PC-9 (cell line): ENCODE results near the gene NETO1. TPM values are rescaled to one million over a fixed set of nuclear protein-coding genes. Genes with fewer than 3 reads are reported as not detected.
A peak's percentile ranks its signal among the peaks of the same experiment; 100 is the strongest.

ENCODE experiments used
- Bru-seq: library from RNA; stranded (reverse); fragments of 400-500 nt; gene quantifications from one replicate; lab custom pipeline; 2021; lab: Mats Ljungman, UMichigan
- BruChase-seq, 2 experiments: library from RNA; stranded (reverse); fragments of 400-500 nt; gene quantifications; one replicate each; lab custom pipeline; 2021; lab: Mats Ljungman, UMichigan
- BruUV-seq: library from RNA; stranded (reverse); fragments of 400-500 nt; replicated peaks from 2 replicates; lab custom pipeline; 2021; lab: Mats Ljungman, UMichigan
- CTCF ChIA-PET: fragments of 300-600 bp; sonication (Branson Sonifier 250); formaldehyde crosslinking; loops from one replicate; lab custom pipeline; 2022; ENCODE audit warnings: antibody characterized with exemption; lab: Charles Lee
- POLR2A ChIA-PET: fragments of 300-600 bp; sonication (Branson Sonifier 250); formaldehyde crosslinking; loops from one replicate; lab custom pipeline; 2022; ENCODE audit warnings: antibody characterized with exemption; ENCODE audit not compliant: unreplicated experiment; lab: Charles Lee
- DNase-seq, 2 experiments: peaks; one replicate each; pipeline versions ENCODE4 v3.0.0 to v3.0.0-alpha.2; 2015 to 2022; ENCODE audit warnings: mixed read lengths in 1 of 2
- H2AFZ ChIP-seq: fragments of 200-600 bp; sonication (generic); 2 replicates; pipeline ENCODE4 v1.8.1; 2017; ENCODE audit warnings: antibody characterized with exemption
- H3F3A ChIP-seq: fragments of 200-600 bp; sonication (generic); 2 replicates; pipeline ENCODE4 v1.8.1; 2017; ENCODE audit warnings: antibody characterized with exemption, mild to moderate bottlenecking, low read depth; ENCODE audit not compliant: insufficient read depth
- H3K27ac ChIP-seq: fragments of 200-600 bp; sonication (generic); 2 replicates; pipeline ENCODE4 v1.6.1; 2016; ENCODE audit warnings: mixed run types
- H3K27me3 ChIP-seq: fragments of 200-600 bp; sonication (generic); 2 replicates; pipeline ENCODE4 v1.6.1; 2016; ENCODE audit warnings: low read depth, mixed run types; ENCODE audit not compliant: insufficient read depth
- H3K36me3 ChIP-seq: fragments of 200-600 bp; sonication (generic); 2 replicates; pipeline ENCODE4 v1.6.1; 2016; ENCODE audit warnings: low read depth, mixed run types
- H3K4me1 ChIP-seq: fragments of 200-600 bp; sonication (generic); replicated peaks from 2 replicates; pipeline ENCODE4 v1.6.1; 2016; ENCODE audit warnings: mixed run types; ENCODE audit not compliant: insufficient read depth
- H3K4me2 ChIP-seq: fragments of 200-600 bp; sonication (generic); 2 replicates; pipeline ENCODE4 v1.6.1; 2017; ENCODE audit warnings: mixed run types
- H3K4me3 ChIP-seq: fragments of 200-600 bp; sonication (generic); 2 replicates; pipeline ENCODE4 v1.6.1; 2016; ENCODE audit warnings: mixed run types
- H3K79me2 ChIP-seq: fragments of 200-600 bp; sonication (generic); 2 replicates; pipeline ENCODE4 v1.6.1; 2017; ENCODE audit warnings: low read depth, mixed run types
- H3K9me2 ChIP-seq: fragments of 200-600 bp; sonication (generic); 2 replicates; pipeline ENCODE4 v1.8.1; 2017; ENCODE audit warnings: mild to moderate bottlenecking; ENCODE audit not compliant: insufficient read depth
- H3K9me3 ChIP-seq: fragments of 200-600 bp; sonication (generic); 2 replicates; pipeline ENCODE4 v1.8.1; 2016; ENCODE audit warnings: low read depth; ENCODE audit not compliant: insufficient read depth
- H4K20me1 ChIP-seq: fragments of 200-600 bp; sonication (generic); 2 replicates; pipeline ENCODE4 v1.8.1; 2017; ENCODE audit not compliant: insufficient read depth
- CTCF ChIP-seq: fragments of 200-600 bp; sonication (generic); conservative IDR thresholded peaks from 2 replicates; pipeline ENCODE4 v1.6.1; 2017; ENCODE audit warnings: mixed run types, antibody characterized with exemption, mild to moderate bottlenecking, moderate library complexity
- EZH2 ChIP-seq: fragments of 200-600 bp; sonication (generic); IDR thresholded peaks from 2 replicates; pipeline ENCODE4 v1.8.0; 2017; ENCODE audit warnings: antibody characterized with exemption, low read depth
- intact Hi-C: fragments of 100-400 bp; cut with micrococcal nuclease; formaldehyde crosslinking; loops from one replicate; pipeline ENCODE4 v1.10.0; 2022; ENCODE audit not compliant: unreplicated experiment
- long read RNA-seq: library from polyadenylated mRNA; stranded (forward); transcript quantifications from one replicate; pipeline ENCODE4 v2.0.0, GENCODE V29; 2022
- total RNA-seq: library from RNA; stranded (reverse); gene quantifications from 2 replicates; pipeline ENCODE4 v1.2.3, GENCODE V29; 2021

The NETO1 gene
- total RNA-seq (not detected in 2 replicates), Bru-seq, nascent RNA (percentile 19 among the genes with signal in this experiment), BruChase-seq, experiment 1, labeled RNA remaining after a 2-hour chase (percentile 13 among the genes with signal in this experiment), BruChase-seq, experiment 2, labeled RNA remaining after a 6-hour chase (percentile 17 among the genes with signal in this experiment)
- long read RNA-seq: 0 reads

DNA sequence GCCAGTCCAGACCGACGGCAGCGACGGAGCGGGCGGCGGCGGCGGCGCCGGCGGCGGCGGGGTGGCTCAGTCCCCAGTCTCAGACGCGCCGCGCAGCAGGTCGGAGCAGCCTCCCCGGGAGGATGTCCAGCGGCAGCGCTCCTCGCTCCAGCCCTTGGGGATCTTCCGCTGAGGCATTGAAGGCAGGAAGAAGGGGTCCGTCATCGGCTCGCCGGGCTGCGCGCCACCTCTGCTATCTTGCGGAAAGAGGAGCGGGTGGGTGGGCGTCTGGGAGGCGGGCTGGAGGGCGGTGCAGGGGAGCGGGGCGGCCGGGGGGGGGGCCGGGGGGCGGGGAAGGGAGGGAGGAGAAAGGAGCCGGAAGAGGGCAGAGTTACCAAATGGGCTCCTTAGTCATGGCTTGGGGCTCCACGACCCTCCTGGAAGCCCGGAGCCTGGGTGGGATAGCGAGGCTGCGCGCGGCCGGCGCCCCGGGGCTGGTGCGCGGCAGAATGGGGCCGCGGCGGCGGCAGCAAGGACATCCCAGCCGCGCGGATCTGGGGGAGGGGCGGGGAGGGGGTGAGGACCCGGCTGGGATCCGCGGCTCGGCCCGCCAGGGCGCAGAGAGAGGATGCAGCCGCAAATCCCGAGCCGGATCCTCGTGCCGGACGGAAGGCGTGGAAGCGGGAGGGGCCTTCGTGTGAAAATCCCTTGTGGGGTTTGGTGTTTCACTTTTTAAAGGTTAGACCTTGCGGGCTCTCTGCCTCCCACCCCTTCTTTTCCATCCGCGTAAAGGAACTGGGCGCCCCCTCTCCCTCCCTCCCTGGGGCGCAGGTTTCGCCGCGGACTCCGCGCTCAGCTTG lies at the start of gene NETO1:
NETO1 (minus strand) TSS at position 242 of the 839 bp plus-strand sequence. CDS start 696 bp downstream, outside the sequence.
- intact Hi-C loops: no loop called here
- ChIA-PET POLR2A (no interaction called here), CTCF (no interaction called here)
- H4K20me1 ChIP-seq: no peaks in the 10 kb centered on the region
- H3K27ac ChIP-seq: no peak within 1 kb of the TSS
- no peak within 1 kb of the TSS for H3K4me2 ChIP-seq
- peaks cover 2% of the 10 kb centered on the region; the same call in 1 of the 2 replicates for H3K9me3 ChIP-seq
- no peaks in the 10 kb centered on the region for H3K27me3 ChIP-seq
- BruUV-seq: no TSS peak
- H2AFZ ChIP-seq: no peak within 1 kb of the TSS
- DNase-seq: no peak
- H3K79me2 ChIP-seq: no peaks in the 10 kb centered on the region
- H3K36me3 ChIP-seq: no peaks in the 10 kb centered on the region
- peaks cover 17% of the 10 kb centered on the region for H3K4me1 ChIP-seq
- no peak within 1 kb of the TSS for H3K4me3 ChIP-seq
- H3F3A ChIP-seq: no peaks in the 10 kb centered on the region
- H3K9me2 ChIP-seq: no peaks in the 10 kb centered on the region
- TF ChIP-seq CTCF: no peak
- no peak for TF ChIP-seq EZH2

DNA sequence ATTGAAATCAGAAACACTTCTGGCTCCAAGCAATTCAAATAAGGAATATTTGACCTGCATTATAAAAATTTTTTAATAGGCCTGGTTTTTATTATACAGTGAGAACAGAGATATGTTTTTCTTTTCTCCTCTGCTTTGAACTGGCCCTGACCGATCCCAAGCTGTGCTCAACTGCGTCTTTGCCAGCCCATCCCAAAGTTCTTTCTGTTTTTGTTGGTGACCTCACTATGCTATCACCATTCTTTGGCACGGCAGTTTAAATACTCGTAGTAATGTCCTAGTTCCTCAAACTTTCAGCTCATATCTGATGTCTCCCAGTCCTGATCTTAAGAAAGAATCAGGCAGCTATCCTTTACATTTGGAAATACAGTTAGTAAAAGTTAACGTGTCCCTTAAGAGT lies 42.3 kb upstream of the NETO1 start:
- intact Hi-C loops: no loop called here
- H3K27me3 ChIP-seq: no peaks in the 10 kb centered on the region
- DNase-seq: no peak
- no peaks in the 10 kb centered on the region for H4K20me1 ChIP-seq
- 0 out of 2 replicates have a peak overlapping the region, but pooled peaks have one; percentile 48 for H2AFZ ChIP-seq
- H3K9me3 ChIP-seq: no peaks in the 10 kb centered on the region
- H3K4me2 ChIP-seq: no peak overlapping the region
- CTCF ChIA-PET: no interaction called here
- H3K27ac ChIP-seq: no peak overlapping the region
- no peaks in the 10 kb centered on the region for H3K9me2 ChIP-seq
- TF ChIP-seq CTCF (no peak), EZH2 (no peak)
- no peaks in the 10 kb centered on the region for H3K36me3 ChIP-seq
- no peaks in the 10 kb centered on the region for H3F3A ChIP-seq
- POLR2A ChIA-PET: no interaction called here
- BruUV-seq: no TSS peak
- H3K4me1 ChIP-seq: no peaks in the 10 kb centered on the region
- H3K4me3 ChIP-seq: no peak overlapping the region
- H3K79me2 ChIP-seq: no peaks in the 10 kb centered on the region

DNA sequence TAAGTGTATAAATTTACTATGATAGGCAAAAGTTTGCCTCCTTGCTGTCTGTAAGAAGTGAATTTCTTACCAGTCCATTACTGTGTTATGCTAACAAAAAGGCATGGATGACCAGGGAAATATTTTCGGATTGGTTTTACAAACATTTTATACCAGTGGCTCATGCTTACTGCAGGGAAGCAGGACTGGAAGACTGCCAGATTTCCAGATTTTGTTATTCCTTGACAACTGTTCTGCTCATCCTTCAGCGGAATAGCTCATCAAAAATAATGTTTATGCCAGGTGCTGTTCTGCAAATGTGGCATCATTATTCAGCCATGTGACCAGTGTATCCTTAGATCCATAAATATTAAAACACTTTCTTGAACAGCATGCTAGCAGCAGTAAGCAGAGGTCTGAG lies 40.4 kb upstream of the NETO1 start:
- H3K4me3 ChIP-seq: no peak overlapping the region
- DNase-seq: no peak
- no peaks in the 10 kb centered on the region for H3F3A ChIP-seq
- H3K9me2 ChIP-seq: no peaks in the 10 kb centered on the region
- CTCF ChIA-PET: no interaction called here
- H3K36me3 ChIP-seq: no peaks in the 10 kb centered on the region
- H3K79me2 ChIP-seq: no peaks in the 10 kb centered on the region
- BruUV-seq: no TSS peak
- intact Hi-C loops: no loop called here
- no peaks in the 10 kb centered on the region for H3K4me1 ChIP-seq
- no peaks in the 10 kb centered on the region for H3K27me3 ChIP-seq
- H3K4me2 ChIP-seq: no peak overlapping the region
- H3K27ac ChIP-seq: no peak overlapping the region
- no peaks in the 10 kb centered on the region for H4K20me1 ChIP-seq
- POLR2A ChIA-PET: no interaction called here
- TF ChIP-seq CTCF: no peak
- no peak overlapping the region for H2AFZ ChIP-seq
- no peaks in the 10 kb centered on the region for H3K9me3 ChIP-seq
